Lung (tissue), 12 donors: Measurements from ENCODE around the gene POU6F1. TPM values are rescaled to one million over a fixed set of nuclear protein-coding genes. Genes with fewer than 3 reads are reported as not detected.
A peak's percentile ranks its signal among the peaks of the same experiment; 100 is the strongest.

ENCODE experiments used
- ATAC-seq: fragments of 200-7000 bp; cut with Tn5 transposase; one replicate; pipeline ENCODE4 v1.9.1; 2020; ENCODE audit warnings: moderate number of reproducible peaks; ENCODE audit not compliant: insufficient read depth, low FRiP score
- DNase-seq, 3 donors: peaks; one replicate each; pipeline ENCODE4 v3.0.0-alpha.2; 2013 to 2017
- H3K27ac ChIP-seq, 2 donors: one replicate each; pipeline ENCODE4 v1.5.1; 2013; ENCODE audit warnings: mild to moderate bottlenecking in 2 of 2, moderate library complexity in 2 of 2, control low read depth in 1 of 2, inconsistent platforms in 1 of 2, low read depth in 1 of 2, low read length in 1 of 2
- H3K27me3 ChIP-seq, 3 donors: one replicate each; pipeline ENCODE4 v1.5.1; 2013; ENCODE audit warnings: low read length in 2 of 3; ENCODE audit not compliant: control insufficient read depth in 3 of 3, insufficient read depth in 3 of 3
- H3K36me3 ChIP-seq, 4 donors: one replicate each; pipeline ENCODE4 v1.5.1; 2013; ENCODE audit warnings: low read length in 4 of 4, mild to moderate bottlenecking in 1 of 4, moderate library complexity in 1 of 4; ENCODE audit not compliant: control insufficient read depth in 4 of 4, insufficient read depth in 4 of 4
- H3K4me1 ChIP-seq, 5 donors: one replicate each; pipeline ENCODE4 v1.5.1; 2013; ENCODE audit warnings: low read length in 5 of 5, mild to moderate bottlenecking in 2 of 5, moderate library complexity in 1 of 5; ENCODE audit not compliant: control insufficient read depth in 5 of 5, insufficient read depth in 5 of 5
- H3K4me3 ChIP-seq: one replicate; pipeline ENCODE4 v1.5.1; 2013; ENCODE audit warnings: mild to moderate bottlenecking, control low read depth, moderate library complexity
- H3K9ac ChIP-seq, 2 donors: one replicate each; pipeline ENCODE4 v1.5.1; 2013; ENCODE audit warnings: low read length in 2 of 2, control low read depth in 1 of 2; ENCODE audit not compliant: insufficient read depth in 1 of 2
- H3K9me3 ChIP-seq, 4 donors: one replicate each; pipeline ENCODE4 v1.5.1; 2013; ENCODE audit warnings: low read length in 3 of 4, mild to moderate bottlenecking in 1 of 4, moderate library complexity in 1 of 4; ENCODE audit not compliant: control insufficient read depth in 4 of 4, insufficient read depth in 3 of 4
- CTCF ChIP-seq: IDR thresholded peaks from 2 replicates; pipeline ENCODE4 v1.5.1; 2012; ENCODE audit warnings: mild to moderate bottlenecking; ENCODE audit errors: control extremely low read depth, extremely low read depth
- WGBS, 2 donors: extraction: QIAGEN DNeasy Blood & Tissue Kit; methylation state at CpG; one replicate each; pipeline ENCODE4 v1.1.7; 2013; 5-methylcytosine and 5-hydroxymethylcytosine counted together
- polyA plus RNA-seq, 2 donors: library from polyadenylated mRNA; stranded (reverse); fragments of 200-250 nt; gene quantifications; one replicate each; pipeline ENCODE4 v1.2.1, GENCODE V29; 2013
- total RNA-seq, 2 donors: library from RNA; depleted of rRNA in 1 of 2; stranded (reverse); fragments of >200 nt in 1 of 2; gene quantifications; one replicate each; pipeline ENCODE4 v1.2.1, GENCODE V29; 2014 to 2021
- donor health status: control.
- donor health status: control.
- donor health status: Bipolar disorder and iron deficiency.
- donor health status: healthy.
- donor health status: DM: yes; HTN: yes; CAD: no.

POU6F1 gene
- total and polyA plus RNA-seq, 4 donors = 3.0 to 16.1 (median 9.2) TPM

- TF ChIP-seq CTCF = no peak
- peak within 1 kb of the TSS; percentile 96 to 99 for H3K27ac ChIP-seq
- peaks cover 0 to 2% (median 0%) of the 10 kb centered on the region in 3 donors for H3K27me3 ChIP-seq
- 1% methylated on average over 58 of the region's 58 CpGs for WGBS, 2 donors
- peak within 1 kb of the TSS; percentile 96 to 98 for H3K9ac ChIP-seq
- peak; percentile 97 to 98 (median 98) for DNase-seq
- H3K9me3 ChIP-seq = no peaks in the 10 kb centered on the region
- H3K4me3 ChIP-seq = peak within 1 kb of the TSS; percentile 56
- H3K36me3 ChIP-seq = no peaks in the 10 kb centered on the region
- peak; percentile 92 for ATAC-seq
- H3K4me1 ChIP-seq = peaks cover 0 to 11% (median 3%) of the 10 kb centered on the region in 5 donors
Observed at GRCh38 chr12:51172515-51173431, 45.1 kb downstream of the POU6F1 start, which contains the start of gene TFCP2. Gene TFCP2, minus strand, starts transcription at chr12:51173135. Its CDS starts 713 bp downstream, at chr12:51172422.

GRCh38 chr12:51171884-51172514, 45.9 kb downstream of the POU6F1 start:
- ATAC-seq (no peak), DNase-seq (peak in 1 of 3 donors; percentile 33)
- H3K27me3 ChIP-seq = peaks cover 0 to 2% (median 0%) of the 10 kb centered on the region in 3 donors
- H3K9me3 ChIP-seq = no peaks in the 10 kb centered on the region
- peak overlapping the region; percentile 96 to 98 for H3K9ac ChIP-seq
- peaks cover 0 to 11% (median 3%) of the 10 kb centered on the region in 5 donors for H3K4me1 ChIP-seq
- H3K27ac ChIP-seq = peak overlapping the region; percentile 96 to 99
- WGBS, 2 donors = 3 to 5% methylated on average over 16 of the region's 16 CpGs
- peak overlapping the region; percentile 56 for H3K4me3 ChIP-seq
- no peaks in the 10 kb centered on the region for H3K36me3 ChIP-seq
- TF ChIP-seq CTCF = no peak

GRCh38 chr12:51163795-51164194, 54.1 kb downstream of the POU6F1 start:
- H3K27me3 ChIP-seq = no peaks in the 10 kb centered on the region
- TF ChIP-seq CTCF = no peak
- ATAC-seq = no peak
- no peaks in the 10 kb centered on the region for H3K9me3 ChIP-seq
- no peak overlapping the region for H3K4me3 ChIP-seq
- no peak overlapping the region for H3K9ac ChIP-seq
- no peaks in the 10 kb centered on the region for H3K36me3 ChIP-seq
- 83 to 97% methylated on average over 3 of the region's 3 CpGs for WGBS, 2 donors
- no peak for DNase-seq
- no peak overlapping the region for H3K27ac ChIP-seq
- H3K4me1 ChIP-seq = peaks cover 0 to 6% (median 0%) of the 10 kb centered on the region in 5 donors
